MM.1S (cell line): ENCODE results near the gene TGM3.

ENCODE experiments used
- CTCF ChIP-seq: fragments of 300-600 bp; sonication (generic); IDR thresholded peaks from 2 replicates; pipeline ENCODE4 v1.5.1; 2016; ENCODE audit warnings: antibody characterized with exemption, low read length, mixed read lengths
- EZH2 ChIP-seq: fragments of 300-600 bp; sonication (generic); optimal IDR thresholded peaks from 2 replicates; pipeline ENCODE3; 2017; ENCODE audit warnings: low read depth, mild to moderate bottlenecking, antibody characterized with exemption, low read length, mixed read lengths
- EZH2phosphoT487 ChIP-seq: fragments of 300-600 bp; sonication (generic); IDR thresholded peaks from 2 replicates; pipeline ENCODE4 v1.6.1; 2018; ENCODE audit warnings: antibody characterized with exemption, low read length

DNA sequence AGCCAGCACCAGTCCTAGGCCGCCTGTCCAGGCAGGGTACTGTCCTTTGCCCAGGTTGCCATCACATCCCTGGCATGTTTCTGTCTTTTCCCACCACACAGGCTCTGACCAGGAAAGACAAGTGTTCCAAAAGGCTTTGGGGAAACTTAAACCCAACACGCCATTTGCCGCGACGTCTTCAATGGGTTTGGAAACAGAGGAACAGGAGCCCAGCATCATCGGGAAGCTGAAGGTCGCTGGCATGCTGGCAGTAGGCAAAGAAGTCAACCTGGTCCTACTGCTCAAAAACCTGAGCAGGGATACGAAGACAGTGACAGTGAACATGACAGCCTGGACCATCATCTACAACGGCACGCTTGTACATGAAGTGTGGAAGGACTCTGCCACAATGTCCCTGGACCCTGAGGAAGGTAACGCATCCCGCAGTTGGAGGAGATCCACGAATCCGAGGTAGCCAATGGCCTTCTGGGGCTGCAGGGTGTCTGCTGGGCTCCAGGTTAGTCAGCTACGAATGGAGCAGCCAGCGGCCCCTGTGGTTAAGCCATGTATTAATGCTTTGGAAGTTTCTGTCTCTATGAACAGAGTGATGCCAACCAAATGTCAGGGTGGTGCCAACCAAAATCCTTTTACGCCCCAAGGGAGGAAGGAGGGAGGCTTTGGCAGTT lies 36.2 kb downstream of the TGM3 start:
- no peak for TF ChIP-seq CTCF
- TF ChIP-seq EZH2: no peak
- no peak for TF ChIP-seq EZH2phosphoT487
